KG1 (cell line): ENCODE results near the gene FIGN.

Source experiments
- DNase-seq: peaks from one replicate; lab custom pipeline; 2025; lab: John Stamatoyannopoulos, UW

FIGN gene

GRCh38 chr2:163611557-163611906 is 124.3 kb downstream of the FIGN start:
- DNase-seq, result no peak

GRCh38 chr2:163610817-163611556 is 124.8 kb downstream of the FIGN start:
- no peak for DNase-seq

- no peak for DNase-seq
Measured at GRCh38 chr2:163607630-163608029, 128.2 kb downstream of the FIGN start.

GRCh38 chr2:163606878-163607277 is 128.9 kb downstream of the FIGN start:
- no peak for DNase-seq

GRCh38 chr2:163605779-163606178 is 130.0 kb downstream of the FIGN start:
- no peak for DNase-seq

- no peak for DNase-seq
Measured at GRCh38 chr2:163604941-163605555, 130.8 kb downstream of the FIGN start.

- DNase-seq, result no peak
Measured at GRCh38 chr2:163602196-163602595, 133.6 kb downstream of the FIGN start.

- no peak for DNase-seq
Measured at GRCh38 chr2:163601377-163601776, 134.4 kb downstream of the FIGN start.

GRCh38 chr2:163600801-163601200 is 135.0 kb downstream of the FIGN start:
- no peak for DNase-seq

GRCh38 chr2:163595028-163595427 is 140.8 kb downstream of the FIGN start:
- no peak for DNase-seq

- no peak for DNase-seq
Measured at GRCh38 chr2:163594497-163594896, 141.3 kb downstream of the FIGN start.

- DNase-seq, result no peak
Measured at GRCh38 chr2:163593982-163594381, 141.8 kb downstream of the FIGN start.

GRCh38 chr2:163592954-163593622 is 142.7 kb downstream of the FIGN start:
- DNase-seq, result no peak

- DNase-seq, result no peak
Measured at GRCh38 chr2:163591461-163591860, 144.3 kb downstream of the FIGN start.

GRCh38 chr2:163580757-163581156 is 155.1 kb downstream of the FIGN start:
- no peak for DNase-seq

GRCh38 chr2:163574309-163574708 is 161.5 kb downstream of the FIGN start:
- no peak for DNase-seq

GRCh38 chr2:163573652-163574051 is 162.2 kb downstream of the FIGN start:
- DNase-seq, result no peak

GRCh38 chr2:163572850-163573249 is 163.0 kb downstream of the FIGN start:
- DNase-seq, result no peak

GRCh38 chr2:163571423-163572102 is 164.2 kb downstream of the FIGN start:
- no peak for DNase-seq

GRCh38 chr2:163570391-163570790 is 165.4 kb downstream of the FIGN start:
- no peak for DNase-seq

GRCh38 chr2:163565192-163565591 is 170.6 kb downstream of the FIGN start:
- no peak for DNase-seq

GRCh38 chr2:163564236-163564635 is 171.6 kb downstream of the FIGN start:
- DNase-seq, result no peak

GRCh38 chr2:163563336-163563735 is 172.5 kb downstream of the FIGN start:
- no peak for DNase-seq
